ENCODE measurements around the gene TMEM175. TPM values are rescaled to one million over a fixed set of nuclear protein-coding genes. Genes with fewer than 3 reads are reported as not detected.

The TMEM175 gene
- total RNA-seq, 1 donor = 8.2 TPM

DNA sequence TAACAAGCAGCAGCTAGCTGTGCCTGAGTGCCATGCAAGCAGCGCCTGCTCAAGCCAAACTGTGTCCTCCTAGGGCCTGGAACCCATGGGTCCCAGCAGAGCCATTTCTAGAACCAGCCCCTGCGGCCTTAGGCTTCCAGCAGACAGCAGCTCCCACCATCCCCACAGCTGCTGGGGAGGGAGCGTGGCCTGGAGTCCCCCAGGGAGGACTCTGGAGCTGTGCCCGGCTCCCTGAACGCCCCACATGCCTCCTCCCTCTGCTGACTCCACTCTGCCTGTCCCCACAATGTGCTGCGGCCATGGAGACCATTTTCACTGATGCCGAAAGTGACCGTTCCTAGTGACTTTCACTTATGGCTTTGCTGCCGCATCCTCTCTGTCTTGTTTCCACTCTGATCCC is 46.0 kb upstream of the TMEM175 start:
- DNase-seq (ENCODE audit: low read depth) = no peak
- TF ChIP-seq CTCF (IDR thresholded peaks at IDR 0.05; ENCODE audit: insufficient read depth, low read depth, low read length) = no peak
- H3K4me3 ChIP-seq (ENCODE audit: low read depth, low read length) = no peak overlapping the region

- no peak for DNase-seq (ENCODE audit: low read depth)
- H3K4me3 ChIP-seq (ENCODE audit: low read depth, low read length) = no peak overlapping the region
- TF ChIP-seq CTCF (IDR thresholded peaks at IDR 0.05; ENCODE audit: insufficient read depth, low read depth, low read length) = no peak
Observed at GRCh38 chr4:887034-887763, 45.1 kb upstream of the TMEM175 start.

GRCh38 chr4:888029-888428 is 44.2 kb upstream of the TMEM175 start:
- DNase-seq (ENCODE audit: low read depth) = no peak
- TF ChIP-seq CTCF (IDR thresholded peaks at IDR 0.05; ENCODE audit: insufficient read depth, low read depth, low read length) = no peak
- H3K4me3 ChIP-seq (ENCODE audit: low read depth, low read length) = no peak overlapping the region

GRCh38 chr4:889516-889915 is 42.7 kb upstream of the TMEM175 start:
- H3K4me3 ChIP-seq (ENCODE audit: low read depth, low read length) = no peak overlapping the region
- TF ChIP-seq CTCF (IDR thresholded peaks at IDR 0.05; ENCODE audit: insufficient read depth, low read depth, low read length) = no peak
- DNase-seq (ENCODE audit: low read depth) = no peak

DNA sequence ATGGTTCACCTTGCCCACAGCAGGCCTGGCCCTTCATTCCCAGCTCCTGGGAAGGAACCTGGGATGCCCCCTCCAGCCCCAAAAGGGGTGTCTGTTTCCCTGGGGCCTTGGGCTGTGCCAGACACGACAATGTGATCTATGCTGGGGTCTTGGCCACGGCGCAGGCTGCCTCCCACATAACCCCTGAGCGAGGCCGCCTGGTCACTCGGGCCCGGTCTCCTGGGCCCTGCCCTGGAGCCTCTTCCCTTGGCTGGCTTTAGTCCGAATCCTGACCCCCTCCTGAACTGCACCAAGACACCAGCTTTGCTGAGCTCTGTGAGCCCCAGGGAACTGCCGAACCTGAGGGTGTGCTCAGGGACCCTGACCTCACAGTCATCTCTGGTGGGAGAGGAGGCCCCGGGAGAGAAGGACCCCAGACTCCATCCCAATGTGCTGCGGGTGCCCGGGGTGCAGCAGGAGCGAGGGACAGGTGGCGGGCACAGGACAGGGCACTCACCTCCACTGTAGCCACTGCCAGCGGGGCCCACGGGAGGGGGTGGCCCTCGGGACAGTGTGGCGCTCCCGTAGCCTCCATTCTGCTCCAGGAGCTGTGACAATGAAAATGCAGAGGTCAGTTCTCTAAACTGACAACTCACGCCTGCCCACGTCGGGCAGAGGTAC is 42.1 kb upstream of the TMEM175 start:
- H3K4me3 ChIP-seq (ENCODE audit: low read depth, low read length) = no peak overlapping the region
- TF ChIP-seq CTCF (IDR thresholded peaks at IDR 0.05; ENCODE audit: insufficient read depth, low read depth, low read length) = no peak
- no peak for DNase-seq (ENCODE audit: low read depth)

GRCh38 chr4:891747-892146 is 40.5 kb upstream of the TMEM175 start:
- TF ChIP-seq CTCF (IDR thresholded peaks at IDR 0.05; ENCODE audit: insufficient read depth, low read depth, low read length) = peak; percentile 21
- no peak overlapping the region for H3K4me3 ChIP-seq (ENCODE audit: low read depth, low read length)
- DNase-seq (ENCODE audit: low read depth) = no peak

Data from fibroblast of villous mesenchyme (primary cell).